ENCODE measurements around the gene RNF222.
A peak's percentile ranks its signal among the peaks of the same experiment; 100 is the strongest.

RNF222 gene

DNA sequence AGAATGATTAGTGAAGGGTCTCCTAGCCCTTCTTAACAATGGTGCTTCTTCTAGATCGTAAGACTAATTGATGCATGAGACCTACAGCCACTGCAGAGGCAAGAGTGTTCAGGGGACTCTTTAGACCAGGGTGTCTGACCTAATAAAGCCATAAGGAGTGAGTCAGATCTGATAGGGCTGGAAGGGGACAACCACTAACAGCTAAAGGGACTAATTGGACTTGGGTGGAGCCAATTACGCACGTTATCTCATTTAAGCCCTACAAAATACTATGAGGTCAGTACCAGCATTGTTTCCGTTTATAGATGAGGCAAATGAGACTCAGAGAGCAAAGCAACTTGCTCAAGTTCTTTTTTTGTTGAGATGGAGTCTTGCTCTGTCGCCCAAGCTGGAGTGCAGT is 14.5 kb upstream of the RNF222 start:
- no peak for TF ChIP-seq CSDC2 (CRISPR knock-in tag; IDR thresholded peaks at IDR 0.05)
- no peak for TF ChIP-seq ARNTL (CRISPR knock-in tag; IDR thresholded peaks at IDR 0.05; ENCODE audit: borderline replicate concordance, low read depth)

DNA sequence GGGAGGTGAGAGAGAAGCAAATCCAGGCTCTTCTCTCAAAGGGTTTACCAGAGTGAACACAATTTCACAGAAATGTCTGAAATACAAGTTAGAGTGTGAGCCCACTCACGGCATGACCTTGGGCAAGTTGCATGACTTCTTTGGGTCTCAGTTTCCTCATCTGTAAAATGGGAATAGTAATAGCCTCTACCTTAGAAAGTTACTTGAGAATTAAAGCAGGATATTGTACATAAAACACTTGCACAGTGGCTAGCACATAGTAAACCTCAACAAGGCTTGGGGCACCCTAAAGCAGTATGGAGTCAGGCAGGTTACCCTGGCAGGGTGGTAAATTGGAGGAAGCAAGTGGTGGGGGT is 13.2 kb upstream of the RNF222 start:
- ATAC-seq: no peak
- TF ChIP-seq, protein P1, sequence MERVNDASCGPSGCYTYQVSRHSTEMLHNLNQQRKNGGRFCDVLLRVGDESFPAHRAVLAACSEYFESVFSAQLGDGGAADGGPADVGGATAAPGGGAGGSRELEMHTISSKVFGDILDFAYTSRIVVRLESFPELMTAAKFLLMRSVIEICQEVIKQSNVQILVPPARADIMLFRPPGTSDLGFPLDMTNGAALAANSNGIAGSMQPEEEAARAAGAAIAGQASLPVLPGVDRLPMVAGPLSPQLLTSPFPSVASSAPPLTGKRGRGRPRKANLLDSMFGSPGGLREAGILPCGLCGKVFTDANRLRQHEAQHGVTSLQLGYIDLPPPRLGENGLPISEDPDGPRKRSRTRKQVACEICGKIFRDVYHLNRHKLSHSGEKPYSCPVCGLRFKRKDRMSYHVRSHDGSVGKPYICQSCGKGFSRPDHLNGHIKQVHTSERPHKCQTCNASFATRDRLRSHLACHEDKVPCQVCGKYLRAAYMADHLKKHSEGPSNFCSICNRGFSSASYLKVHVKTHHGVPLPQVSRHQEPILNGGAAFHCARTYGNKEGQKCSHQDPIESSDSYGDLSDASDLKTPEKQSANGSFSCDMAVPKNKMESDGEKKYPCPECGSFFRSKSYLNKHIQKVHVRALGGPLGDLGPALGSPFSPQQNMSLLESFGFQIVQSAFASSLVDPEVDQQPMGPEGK (CRISPR knock-in tag; IDR thresholded peaks at IDR 0.05; ENCODE audit: borderline replicate concordance): no peak
- TF ChIP-seq ZNF8 (CRISPR knock-in tag; IDR thresholded peaks at IDR 0.05) (no peak), GLIS3 (CRISPR knock-in tag; IDR thresholded peaks at IDR 0.05) (no peak), ISL1 (CRISPR knock-in tag; IDR thresholded peaks at IDR 0.05) (no peak), TOX (CRISPR knock-in tag; IDR thresholded peaks at IDR 0.05; ENCODE audit: borderline replicate concordance) (no peak), RARB (CRISPR knock-in tag; IDR thresholded peaks at IDR 0.05) (no peak)

More for the DNA sequence above, 14.5 kb upstream of the RNF222 start:
- no peak for ATAC-seq

DNA sequence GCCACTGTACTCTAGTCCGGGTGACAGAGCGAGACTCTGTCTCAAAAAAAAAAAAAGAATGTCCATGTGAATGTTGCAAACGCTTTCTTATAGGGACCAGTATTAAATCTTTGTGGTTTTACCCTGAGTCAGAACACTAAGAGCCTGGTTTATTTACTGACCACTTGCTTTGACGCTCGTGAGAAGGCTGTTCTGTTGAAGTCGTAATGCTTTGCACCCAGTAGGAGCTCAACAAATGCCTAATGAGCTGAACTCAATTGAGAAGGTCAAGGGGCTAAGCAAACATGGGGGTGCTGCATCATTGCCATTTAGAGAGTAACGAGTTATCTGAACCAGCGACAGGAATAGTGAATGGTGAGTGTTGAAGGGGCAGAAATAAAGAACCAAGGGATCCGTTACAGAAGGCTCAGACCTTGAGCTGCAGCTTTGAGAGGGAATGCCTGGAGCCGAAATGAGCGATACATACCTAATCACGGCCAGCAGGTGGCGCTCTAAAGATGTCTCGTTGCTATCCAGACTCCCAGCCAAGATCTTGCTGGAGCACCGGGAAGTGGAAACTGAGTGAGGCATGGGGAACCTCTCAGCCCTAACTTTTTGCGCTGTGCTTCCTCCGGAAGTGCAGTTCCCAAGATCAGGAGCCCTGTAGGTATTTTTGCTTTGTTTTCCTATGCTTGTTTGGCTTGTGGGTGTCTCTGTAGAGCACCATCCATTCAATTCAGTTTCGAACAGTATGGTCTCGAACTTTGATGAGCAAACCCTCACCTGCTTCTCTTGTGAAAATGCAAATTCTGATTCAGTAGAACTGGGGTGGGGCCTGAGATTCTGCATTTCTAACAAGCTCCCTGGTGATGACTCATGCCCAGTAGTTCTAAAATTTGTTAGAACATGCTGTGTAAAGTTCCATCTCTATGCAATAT is 12.6 kb upstream of the RNF222 start:
- no peak for TF ChIP-seq ZNF565 (CRISPR knock-in tag; conservative IDR thresholded peaks at IDR 0.05; ENCODE audit: low read depth)
- no peak for TF ChIP-seq ZFP30 (CRISPR knock-in tag; IDR thresholded peaks at IDR 0.05)
- no peak for TF ChIP-seq ZNF70 (CRISPR knock-in tag; IDR thresholded peaks at IDR 0.05)
- no peak for TF ChIP-seq ZNF8 (CRISPR knock-in tag; IDR thresholded peaks at IDR 0.05)
- TF ChIP-seq TCF4 (CRISPR knock-in tag; IDR thresholded peaks at IDR 0.05; ENCODE audit: borderline replicate concordance): no peak
- no peak for TF ChIP-seq TOX (CRISPR knock-in tag; IDR thresholded peaks at IDR 0.05; ENCODE audit: borderline replicate concordance)
- no peak for TF ChIP-seq GLIS3 (CRISPR knock-in tag; IDR thresholded peaks at IDR 0.05)
- TF ChIP-seq, protein P2, sequence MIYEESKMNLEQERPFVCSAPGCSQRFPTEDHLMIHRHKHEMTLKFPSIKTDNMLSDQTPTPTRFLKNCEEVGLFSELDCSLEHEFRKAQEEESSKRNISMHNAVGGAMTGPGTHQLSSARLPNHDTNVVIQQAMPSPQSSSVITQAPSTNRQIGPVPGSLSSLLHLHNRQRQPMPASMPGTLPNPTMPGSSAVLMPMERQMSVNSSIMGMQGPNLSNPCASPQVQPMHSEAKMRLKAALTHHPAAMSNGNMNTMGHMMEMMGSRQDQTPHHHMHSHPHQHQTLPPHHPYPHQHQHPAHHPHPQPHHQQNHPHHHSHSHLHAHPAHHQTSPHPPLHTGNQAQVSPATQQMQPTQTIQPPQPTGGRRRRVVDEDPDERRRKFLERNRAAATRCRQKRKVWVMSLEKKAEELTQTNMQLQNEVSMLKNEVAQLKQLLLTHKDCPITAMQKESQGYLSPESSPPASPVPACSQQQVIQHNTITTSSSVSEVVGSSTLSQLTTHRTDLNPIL (CRISPR knock-in tag; IDR thresholded peaks at IDR 0.05; ENCODE audit: low read depth): no peak
- TF ChIP-seq PPARA (CRISPR knock-in tag; IDR thresholded peaks at IDR 0.05; ENCODE audit: borderline replicate concordance): no peak
- TF ChIP-seq, protein P3, sequence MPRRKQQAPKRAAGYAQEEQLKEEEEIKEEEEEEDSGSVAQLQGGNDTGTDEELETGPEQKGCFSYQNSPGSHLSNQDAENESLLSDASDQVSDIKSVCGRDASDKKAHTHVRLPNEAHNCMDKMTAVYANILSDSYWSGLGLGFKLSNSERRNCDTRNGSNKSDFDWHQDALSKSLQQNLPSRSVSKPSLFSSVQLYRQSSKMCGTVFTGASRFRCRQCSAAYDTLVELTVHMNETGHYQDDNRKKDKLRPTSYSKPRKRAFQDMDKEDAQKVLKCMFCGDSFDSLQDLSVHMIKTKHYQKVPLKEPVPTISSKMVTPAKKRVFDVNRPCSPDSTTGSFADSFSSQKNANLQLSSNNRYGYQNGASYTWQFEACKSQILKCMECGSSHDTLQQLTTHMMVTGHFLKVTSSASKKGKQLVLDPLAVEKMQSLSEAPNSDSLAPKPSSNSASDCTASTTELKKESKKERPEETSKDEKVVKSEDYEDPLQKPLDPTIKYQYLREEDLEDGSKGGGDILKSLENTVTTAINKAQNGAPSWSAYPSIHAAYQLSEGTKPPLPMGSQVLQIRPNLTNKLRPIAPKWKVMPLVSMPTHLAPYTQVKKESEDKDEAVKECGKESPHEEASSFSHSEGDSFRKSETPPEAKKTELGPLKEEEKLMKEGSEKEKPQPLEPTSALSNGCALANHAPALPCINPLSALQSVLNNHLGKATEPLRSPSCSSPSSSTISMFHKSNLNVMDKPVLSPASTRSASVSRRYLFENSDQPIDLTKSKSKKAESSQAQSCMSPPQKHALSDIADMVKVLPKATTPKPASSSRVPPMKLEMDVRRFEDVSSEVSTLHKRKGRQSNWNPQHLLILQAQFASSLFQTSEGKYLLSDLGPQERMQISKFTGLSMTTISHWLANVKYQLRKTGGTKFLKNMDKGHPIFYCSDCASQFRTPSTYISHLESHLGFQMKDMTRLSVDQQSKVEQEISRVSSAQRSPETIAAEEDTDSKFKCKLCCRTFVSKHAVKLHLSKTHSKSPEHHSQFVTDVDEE (CRISPR knock-in tag; IDR thresholded peaks at IDR 0.05): no peak
- TF ChIP-seq, protein P4, sequence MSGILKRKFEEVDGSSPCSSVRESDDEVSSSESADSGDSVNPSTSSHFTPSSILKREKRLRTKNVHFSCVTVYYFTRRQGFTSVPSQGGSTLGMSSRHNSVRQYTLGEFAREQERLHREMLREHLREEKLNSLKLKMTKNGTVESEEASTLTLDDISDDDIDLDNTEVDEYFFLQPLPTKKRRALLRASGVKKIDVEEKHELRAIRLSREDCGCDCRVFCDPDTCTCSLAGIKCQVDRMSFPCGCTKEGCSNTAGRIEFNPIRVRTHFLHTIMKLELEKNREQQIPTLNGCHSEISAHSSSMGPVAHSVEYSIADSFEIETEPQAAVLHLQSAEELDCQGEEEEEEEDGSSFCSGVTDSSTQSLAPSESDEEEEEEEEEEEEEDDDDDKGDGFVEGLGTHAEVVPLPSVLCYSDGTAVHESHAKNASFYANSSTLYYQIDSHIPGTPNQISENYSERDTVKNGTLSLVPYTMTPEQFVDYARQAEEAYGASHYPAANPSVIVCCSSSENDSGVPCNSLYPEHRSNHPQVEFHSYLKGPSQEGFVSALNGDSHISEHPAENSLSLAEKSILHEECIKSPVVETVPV (CRISPR knock-in tag; IDR thresholded peaks at IDR 0.05): no peak
- no peak for TF ChIP-seq BACH2 (CRISPR knock-in tag; IDR thresholded peaks at IDR 0.05; ENCODE audit: borderline replicate concordance)
- ATAC-seq: peak; percentile 99

DNA sequence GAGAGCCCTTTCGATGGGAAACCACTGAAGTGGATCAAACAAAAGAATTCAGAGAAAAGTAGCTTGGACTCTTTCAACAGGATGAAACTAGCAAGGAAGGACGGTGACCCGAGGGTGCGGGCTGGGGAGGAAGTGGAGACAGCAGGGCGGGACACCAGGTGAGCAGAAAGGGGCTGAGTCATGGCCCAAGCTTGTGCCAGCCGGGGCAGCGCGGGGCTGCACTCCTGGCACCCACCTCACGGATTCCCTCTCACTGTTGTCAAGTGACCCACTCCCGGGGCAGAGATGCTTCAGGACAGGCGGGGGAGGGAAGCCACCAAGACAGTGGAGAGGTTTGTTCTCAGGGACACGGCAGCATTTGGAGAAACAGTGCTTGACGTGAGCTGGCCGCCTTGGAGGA is 10.7 kb upstream of the RNF222 start:
- ATAC-seq: no peak
- TF ChIP-seq ZC3H10 (CRISPR knock-in tag; IDR thresholded peaks at IDR 0.05): no peak
- no peak for TF ChIP-seq PPARA (CRISPR knock-in tag; IDR thresholded peaks at IDR 0.05; ENCODE audit: borderline replicate concordance)
- TF ChIP-seq BACH2 (CRISPR knock-in tag; IDR thresholded peaks at IDR 0.05; ENCODE audit: borderline replicate concordance): no peak
- no peak for TF ChIP-seq ESRRG (CRISPR knock-in tag; IDR thresholded peaks at IDR 0.05)
- TF ChIP-seq, protein P1 (CRISPR knock-in tag; IDR thresholded peaks at IDR 0.05; ENCODE audit: borderline replicate concordance): no peak
- TF ChIP-seq, protein P5, sequence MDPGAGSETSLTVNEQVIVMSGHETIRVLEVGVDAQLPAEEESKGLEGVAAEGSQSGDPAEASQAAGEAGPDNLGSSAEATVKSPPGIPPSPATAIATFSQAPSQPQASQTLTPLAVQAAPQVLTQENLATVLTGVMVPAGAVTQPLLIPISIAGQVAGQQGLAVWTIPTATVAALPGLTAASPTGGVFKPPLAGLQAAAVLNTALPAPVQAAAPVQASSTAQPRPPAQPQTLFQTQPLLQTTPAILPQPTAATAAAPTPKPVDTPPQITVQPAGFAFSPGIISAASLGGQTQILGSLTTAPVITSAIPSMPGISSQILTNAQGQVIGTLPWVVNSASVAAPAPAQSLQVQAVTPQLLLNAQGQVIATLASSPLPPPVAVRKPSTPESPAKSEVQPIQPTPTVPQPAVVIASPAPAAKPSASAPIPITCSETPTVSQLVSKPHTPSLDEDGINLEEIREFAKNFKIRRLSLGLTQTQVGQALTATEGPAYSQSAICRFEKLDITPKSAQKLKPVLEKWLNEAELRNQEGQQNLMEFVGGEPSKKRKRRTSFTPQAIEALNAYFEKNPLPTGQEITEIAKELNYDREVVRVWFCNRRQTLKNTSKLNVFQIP (CRISPR knock-in tag; IDR thresholded peaks at IDR 0.05; ENCODE audit: borderline replicate concordance, low read depth): no peak
- TF ChIP-seq SNAI2 (CRISPR knock-in tag; IDR thresholded peaks at IDR 0.05): no peak
- TF ChIP-seq, protein P2 (CRISPR knock-in tag; IDR thresholded peaks at IDR 0.05; ENCODE audit: low read depth): no peak
- TF ChIP-seq TCF4 (CRISPR knock-in tag; IDR thresholded peaks at IDR 0.05; ENCODE audit: borderline replicate concordance): no peak
- TF ChIP-seq ZFP3 (CRISPR knock-in tag; IDR thresholded peaks at IDR 0.05): no peak

Measured in SK-N-SH treated with all-trans-retinoic acid at 6 μM for 48 hours (cell line).